GM03348 (cell line): ENCODE measurements around the gene HADH.
"Not testable (repeated sequence)": the region's sequence is repeated elsewhere in the genome, so short reads cannot be mapped to it uniquely, and the experiment has no call there.

Source experiments
- DNase-seq: peaks from one replicate; pipeline ENCODE4 v3.0.0; 2012; ENCODE audit warnings: low spot score

The HADH gene

GRCh38 chr4:108031427-108032083 lies 41.9 kb downstream of the HADH start:
- no peak for DNase-seq

- no peak for DNase-seq
Observed at GRCh38 chr4:108033348-108033747, 43.7 kb downstream of the HADH start.

GRCh38 chr4:108034565-108034964 lies 44.9 kb downstream of the HADH start:
- no peak for DNase-seq

- no peak for DNase-seq
Observed at GRCh38 chr4:108035691-108036090, 46.0 kb downstream of the HADH start.

- no peak for DNase-seq
Observed at GRCh38 chr4:108036213-108036612, 46.5 kb downstream of the HADH start.

GRCh38 chr4:108037884-108038283 lies 48.2 kb downstream of the HADH start:
- DNase-seq, result no peak

- no peak for DNase-seq
Observed at GRCh38 chr4:108042927-108043326, 53.2 kb downstream of the HADH start.

GRCh38 chr4:108043526-108043925 lies 53.8 kb downstream of the HADH start:
- DNase-seq, result no peak

GRCh38 chr4:108044951-108045686 lies 55.4 kb downstream of the HADH start:
- no peak for DNase-seq

- no peak for DNase-seq
Observed at GRCh38 chr4:108045687-108046024, 56.0 kb downstream of the HADH start.

GRCh38 chr4:108047199-108047598 lies 57.5 kb downstream of the HADH start:
- DNase-seq, result no peak

- DNase-seq, result no peak
Observed at GRCh38 chr4:108048157-108048556, 58.5 kb downstream of the HADH start.

GRCh38 chr4:108048997-108049396 lies 59.3 kb downstream of the HADH start:
- DNase-seq, result no peak

- no peak for DNase-seq
Observed at GRCh38 chr4:108049406-108049805, 59.7 kb downstream of the HADH start.

- DNase-seq, result not testable (repeated sequence)
Observed at GRCh38 chr4:108050166-108051111, 60.8 kb downstream of the HADH start.

- DNase-seq, result no peak
Observed at GRCh38 chr4:108051343-108051742, 61.7 kb downstream of the HADH start.

GRCh38 chr4:108052558-108053120 lies 63.0 kb downstream of the HADH start:
- DNase-seq, result no peak

GRCh38 chr4:108053251-108053711 lies 63.6 kb downstream of the HADH start:
- DNase-seq, result no peak

GRCh38 chr4:108054025-108054638 lies 64.4 kb downstream of the HADH start:
- no peak for DNase-seq

- no peak for DNase-seq
Observed at GRCh38 chr4:108055787-108056186, 66.1 kb downstream of the HADH start.

- DNase-seq, result no peak
Observed at GRCh38 chr4:108056418-108056817, 66.7 kb downstream of the HADH start.
